GM18907 (cell line): ENCODE data around the gene RAMACL.
"Not testable (repeated sequence)": the region's sequence is repeated elsewhere in the genome, so short reads cannot be mapped to it uniquely, and the experiment has no call there.

Experiments
- ATAC-seq: cut with Tn5 transposase; IDR thresholded peaks from one replicate; pipeline ENCODE4 v1.9.1; 2021; ENCODE audit warnings: mild to moderate bottlenecking, moderate library complexity; ENCODE audit not compliant: unreplicated experiment

RAMACL gene

GRCh38 chr6:166597711-166598440 is 11.4 kb upstream of the RAMACL start:
- no peak for ATAC-seq

DNA sequence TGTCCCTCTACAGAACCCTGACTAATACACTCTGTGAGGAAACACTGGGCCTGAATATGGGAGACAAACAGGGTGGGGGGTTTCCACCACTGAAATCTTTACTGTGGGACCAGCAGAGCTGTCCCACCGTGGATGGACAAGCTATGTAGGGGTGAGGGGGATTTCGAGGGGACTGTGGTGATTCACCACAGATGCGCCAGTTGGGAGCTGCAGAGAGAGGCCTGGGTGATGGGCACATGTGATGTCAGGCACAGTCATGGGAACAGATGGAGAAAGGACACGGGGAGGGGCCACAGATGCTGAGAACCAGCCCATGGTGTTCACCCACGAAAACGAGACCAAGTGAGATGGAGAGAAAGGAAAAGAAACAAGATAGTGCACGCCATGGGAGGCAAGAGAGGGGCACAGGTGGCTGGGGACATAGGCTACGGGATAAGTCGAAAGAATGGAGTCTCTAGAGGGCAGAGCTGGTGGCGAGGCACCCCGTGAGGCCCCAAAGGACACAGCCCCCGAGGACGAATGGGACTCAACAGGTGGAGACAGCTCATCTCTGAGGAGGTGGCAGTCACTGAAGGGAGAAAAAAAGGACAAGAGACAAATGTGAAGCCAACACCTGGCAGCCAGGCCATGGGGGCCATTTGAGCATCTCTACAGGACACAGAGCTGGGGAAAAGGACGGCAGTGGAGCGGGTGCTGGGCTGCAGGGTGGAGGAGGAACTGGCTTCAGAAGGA is 10.5 kb upstream of the RAMACL start:
- no peak for ATAC-seq

DNA sequence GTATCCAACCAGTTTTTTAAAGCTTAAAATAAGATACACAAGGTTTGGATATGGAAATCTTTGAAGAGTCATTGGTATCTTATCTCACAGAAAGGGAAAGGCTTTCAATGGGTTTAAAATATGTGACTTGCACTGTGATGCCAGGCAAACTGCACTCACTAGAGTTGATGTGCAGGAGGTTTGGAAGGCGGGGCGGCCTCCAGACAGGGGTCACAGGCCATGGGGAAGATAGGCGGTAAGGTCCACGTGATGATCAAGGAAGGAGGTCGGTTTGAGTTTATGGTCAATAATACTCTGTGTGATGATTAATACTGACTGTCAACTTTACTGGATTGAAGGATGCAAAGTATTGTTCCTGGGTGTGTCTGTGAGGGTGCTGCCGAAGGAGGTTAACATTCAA is 9.5 kb upstream of the RAMACL start:
- no peak for ATAC-seq

DNA sequence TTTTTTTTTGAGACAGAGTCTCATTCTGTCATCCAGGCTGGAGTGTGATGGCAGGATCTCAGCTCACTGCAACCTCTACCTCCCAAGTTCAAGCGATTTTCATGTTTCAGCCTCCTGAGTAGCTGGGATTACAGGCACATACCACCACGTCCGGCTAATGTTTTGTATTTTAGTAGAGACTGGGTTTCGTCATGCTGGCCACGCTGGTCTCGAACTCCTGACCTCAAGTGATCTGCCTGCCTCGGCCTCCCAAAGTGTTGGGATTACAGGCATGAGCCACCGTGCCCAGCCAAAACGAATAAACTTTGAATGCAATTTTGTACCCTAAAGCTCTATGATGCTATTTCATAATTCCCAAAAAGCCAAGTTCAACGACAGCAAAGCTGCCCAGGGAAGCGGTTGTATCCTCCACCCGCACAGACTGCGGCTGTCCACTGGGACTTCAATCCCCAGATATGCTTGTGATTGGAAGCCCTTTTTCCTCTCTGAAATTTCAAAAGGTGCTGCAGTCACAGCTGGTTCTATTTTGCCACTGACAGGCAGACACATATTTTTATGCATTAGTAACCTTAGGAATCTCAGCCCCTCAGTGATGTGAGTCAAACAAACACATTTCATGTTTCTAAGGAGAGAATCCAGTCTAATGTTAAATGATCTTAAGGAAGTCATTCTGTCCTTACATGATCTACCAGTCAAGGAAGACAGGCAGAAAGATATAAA is 8.7 kb upstream of the RAMACL start:
- ATAC-seq, result no peak

GRCh38 chr6:166592821-166593220 is 6.3 kb upstream of the RAMACL start:
- no peak for ATAC-seq

DNA sequence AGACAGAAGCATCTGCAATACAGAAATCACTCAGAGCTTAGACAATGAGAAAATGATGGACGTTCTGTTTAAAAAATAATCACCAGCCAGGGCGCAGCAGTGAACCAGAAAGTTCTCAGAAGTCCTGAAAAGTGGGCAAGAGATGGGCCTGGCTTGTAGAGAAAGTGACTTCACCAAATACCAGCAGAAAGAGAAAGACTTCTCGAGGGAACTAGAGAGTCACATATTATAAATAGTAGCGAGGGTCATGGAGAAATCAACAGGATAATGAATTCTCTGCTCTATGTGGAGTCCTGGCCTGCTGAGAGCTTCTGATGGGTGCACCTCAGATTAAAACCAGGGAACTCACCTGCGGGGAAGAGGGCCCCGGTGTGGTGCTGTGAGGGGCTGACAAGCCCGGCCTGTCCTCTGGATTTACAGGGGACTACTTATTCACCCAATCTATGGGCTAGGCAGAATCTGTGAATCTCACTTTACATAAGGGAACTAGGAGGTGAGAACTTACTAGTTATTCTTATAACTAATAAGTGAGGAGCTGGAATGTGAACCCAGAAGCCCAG is 5.6 kb upstream of the RAMACL start:
- no peak for ATAC-seq

DNA sequence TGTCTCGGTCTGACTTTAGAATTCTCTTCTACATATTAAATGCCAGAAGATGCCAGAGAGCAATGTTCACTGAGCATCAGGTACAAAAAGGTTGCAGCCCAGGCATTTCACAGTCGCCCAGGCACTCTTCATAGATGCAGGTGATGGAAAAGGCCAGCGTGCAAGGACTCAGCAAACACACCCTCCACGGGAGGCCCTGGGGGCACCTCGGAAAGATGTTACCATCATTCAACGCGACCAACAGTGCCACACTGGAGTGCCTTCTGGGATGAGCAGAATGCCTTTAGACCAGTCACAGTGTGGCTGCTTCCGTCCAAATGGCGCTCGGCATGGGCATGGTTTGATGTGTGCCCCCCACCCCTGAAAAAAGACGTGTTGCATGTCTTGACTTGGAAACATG is 4.5 kb upstream of the RAMACL start:
- ATAC-seq, result no peak

- ATAC-seq, result no peak
Observed at GRCh38 chr6:166589786-166590574, 3.5 kb upstream of the RAMACL start.

DNA sequence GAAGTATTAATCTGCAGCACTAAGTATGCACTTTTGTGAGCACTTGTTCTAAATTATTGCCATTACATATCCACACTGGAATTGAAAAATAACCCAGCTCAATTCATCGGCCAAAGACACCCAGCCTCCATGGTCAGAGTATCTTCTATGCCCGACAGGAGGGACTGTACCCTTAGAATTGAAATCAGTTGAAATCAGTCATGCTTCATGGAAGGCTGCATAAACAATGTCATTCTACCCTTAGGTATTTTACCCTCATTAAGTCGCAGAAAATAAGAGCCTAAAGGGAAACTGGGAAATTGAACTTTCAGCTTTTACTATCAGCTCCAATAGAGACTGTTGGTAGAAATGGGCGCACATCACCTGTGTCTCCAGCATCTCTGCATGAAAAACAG is 2.9 kb upstream of the RAMACL start:
- peak; percentile 25 for ATAC-seq

- ATAC-seq, result peak; percentile 39
Observed at GRCh38 chr6:166588691-166589336, 2.3 kb upstream of the RAMACL start.

- peak; percentile 83 for ATAC-seq
Observed at GRCh38 chr6:166587631-166588413, 1.3 kb upstream of the RAMACL start.

DNA sequence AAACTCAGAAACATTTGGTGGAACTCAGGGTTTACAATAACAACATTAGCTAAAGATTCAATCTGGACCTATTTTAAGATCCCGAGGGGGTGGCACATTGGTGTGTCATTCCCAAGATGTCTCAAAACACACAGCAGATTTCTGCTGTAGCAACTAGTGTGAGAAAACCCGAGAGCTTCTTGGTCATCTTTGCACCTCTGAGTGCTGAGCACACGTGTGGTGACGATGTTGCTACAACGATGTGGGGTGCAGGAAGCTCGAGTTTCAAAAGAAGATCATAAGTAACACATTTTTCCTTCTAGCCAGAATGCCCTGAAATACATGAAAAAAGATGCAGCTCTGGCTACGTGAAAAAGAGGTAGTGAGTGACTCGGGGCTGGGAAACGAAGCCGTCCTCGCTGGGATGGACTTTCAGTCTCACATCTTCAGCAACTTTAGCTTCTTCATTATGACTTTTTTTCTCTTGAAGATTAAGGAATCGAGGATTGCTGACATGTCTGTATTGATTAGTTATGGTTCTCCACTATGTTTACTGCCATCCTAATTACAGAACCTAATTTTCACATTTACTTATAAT is 1.5 kb downstream of the RAMACL start:
- no peak for ATAC-seq

DNA sequence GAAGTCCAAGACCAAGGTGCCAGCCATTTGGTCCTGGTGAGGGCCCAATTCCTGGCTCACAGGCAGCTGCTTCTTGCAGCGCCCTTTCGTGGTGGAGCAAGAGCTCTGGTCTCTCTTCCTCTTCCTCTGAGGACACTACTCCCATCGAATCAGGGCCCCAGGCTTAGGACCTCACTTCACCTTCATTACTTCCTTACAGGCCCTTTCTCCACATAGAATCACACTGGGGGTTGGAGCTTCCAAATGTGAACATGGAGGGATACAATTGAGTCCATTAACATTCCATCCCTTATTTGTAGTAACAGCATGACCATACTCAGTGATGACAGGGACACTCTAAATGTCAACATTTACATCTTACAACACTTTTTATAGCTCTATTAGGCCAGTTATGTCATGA is 2.3 kb downstream of the RAMACL start:
- no peak for ATAC-seq

DNA sequence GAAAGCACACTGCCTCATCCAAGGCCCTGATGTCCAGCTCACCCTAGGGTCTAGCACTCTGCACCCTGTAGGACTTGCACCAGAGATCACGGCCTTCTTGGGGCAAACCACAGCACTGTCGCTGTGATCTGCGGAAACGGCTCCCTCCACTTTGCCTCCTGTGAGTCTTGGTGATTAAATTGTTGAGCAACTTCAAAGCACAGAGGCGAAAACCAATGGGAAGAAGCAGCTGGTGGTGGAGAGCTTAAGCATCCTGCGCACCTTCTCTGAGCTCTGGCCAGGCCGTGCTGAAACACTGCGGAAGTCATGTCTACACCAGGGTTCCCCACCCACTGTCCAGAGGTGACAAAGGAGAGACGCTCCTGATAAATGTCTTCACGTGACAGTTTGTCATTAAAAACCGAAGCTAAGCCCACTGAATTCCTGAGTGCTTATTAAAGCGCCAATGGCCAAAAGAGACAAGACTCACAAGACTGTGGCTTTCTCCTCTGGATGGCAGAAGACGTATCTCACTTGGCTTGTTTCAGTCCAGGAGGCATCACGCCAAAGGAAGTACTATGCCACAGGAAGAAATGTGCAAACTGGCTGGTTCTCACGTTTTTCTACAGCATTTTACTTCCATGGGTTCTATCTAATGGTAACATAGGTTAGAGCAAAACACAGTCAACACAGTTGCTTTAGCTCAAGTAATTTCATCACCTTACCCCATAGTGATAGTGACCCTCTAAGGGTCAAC is 3.1 kb downstream of the RAMACL start:
- ATAC-seq, result no peak

- ATAC-seq, result no peak
Observed at GRCh38 chr6:166582258-166582657, 4.2 kb downstream of the RAMACL start.

DNA sequence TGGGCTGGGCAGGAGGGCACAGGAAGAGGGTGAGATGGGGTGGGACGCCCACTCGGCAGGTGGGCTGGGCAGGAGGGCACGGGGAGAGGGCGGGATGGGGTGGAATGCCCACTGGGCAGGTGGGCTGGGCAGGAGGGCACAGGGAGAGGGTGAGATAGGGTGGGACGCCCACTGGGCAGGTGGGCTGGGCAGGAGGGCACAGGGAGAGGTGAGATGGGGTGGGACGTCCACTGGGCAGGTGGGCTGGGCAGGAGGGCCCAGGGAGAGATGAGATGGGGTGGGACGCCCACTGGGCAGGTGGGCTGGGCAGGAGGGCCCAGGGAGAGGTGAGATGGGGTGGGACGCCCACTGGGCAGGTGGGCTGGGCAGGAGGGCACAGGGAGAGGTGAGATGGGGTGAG is 4.7 kb downstream of the RAMACL start:
- not testable (repeated sequence) for ATAC-seq

DNA sequence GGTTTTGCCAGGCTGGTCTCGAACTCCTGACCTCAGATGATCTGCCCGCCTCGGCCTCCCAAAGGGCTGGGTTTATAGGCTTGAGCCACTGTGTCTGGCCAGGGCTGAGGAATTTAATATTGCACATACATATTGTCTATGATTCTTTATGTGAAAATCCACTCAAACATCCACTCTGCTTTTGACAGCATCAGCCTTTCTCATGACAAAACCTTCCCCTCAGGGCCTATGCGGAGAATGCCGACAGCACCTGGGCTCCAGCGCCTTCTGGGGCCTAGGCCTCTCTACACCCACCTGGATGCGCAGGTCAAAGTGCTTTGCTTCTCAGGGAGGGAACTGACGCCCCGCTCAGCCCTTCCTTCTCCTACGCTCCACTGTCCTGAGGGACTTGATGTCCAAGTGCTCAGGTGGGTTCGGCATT is 5.4 kb downstream of the RAMACL start:
- ATAC-seq, result no peak
